GM12874 (cell line): ENCODE data around the gene SECTM1.

ENCODE experiments used
- CTCF ChIP-seq: IDR thresholded peaks from 2 replicates; pipeline ENCODE4 v1.5.1; 2011; ENCODE audit warnings: low read depth, mild to moderate bottlenecking, control low read depth, low read length, moderate library complexity; ENCODE audit not compliant: insufficient read depth

SECTM1 gene

GRCh38 chr17:82313195-82314011, 20.2 kb downstream of the SECTM1 start:
- TF ChIP-seq CTCF, result no peak

- TF ChIP-seq CTCF, result no peak
These were observed 21.6 kb downstream of the SECTM1 start for GRCh38 chr17:82311971-82312370.

- TF ChIP-seq CTCF, result no peak
These were observed 22.7 kb downstream of the SECTM1 start for GRCh38 chr17:82310877-82311276.

GRCh38 chr17:82309656-82310570, 23.7 kb downstream of the SECTM1 start:
- TF ChIP-seq CTCF, result no peak

GRCh38 chr17:82305727-82306300, 27.8 kb downstream of the SECTM1 start:
- no peak for TF ChIP-seq CTCF

GRCh38 chr17:82304826-82305726, 28.5 kb downstream of the SECTM1 start:
- TF ChIP-seq CTCF, result no peak
